Erythroblast (primary cell): Measurements from ENCODE around the gene ADAMTS2.

Experiments
- GATA1 ChIP-seq: IDR thresholded peaks from 2 replicates; pipeline ENCODE4 v1.6.1; 2011; ENCODE audit warnings: low read depth, mild to moderate bottlenecking, control low read depth, low read length, moderate library complexity
- POLR2A ChIP-seq: IDR thresholded peaks from 2 replicates; pipeline ENCODE4 v1.6.1; 2011; ENCODE audit warnings: mild to moderate bottlenecking, low read length

- no peak for TF ChIP-seq POLR2A
- no peak for TF ChIP-seq GATA1
Observed at GRCh38 chr5:179207920-179208705, 137.1 kb downstream of the ADAMTS2 start.
